ENCODE measurements around the gene SLC22A24.
"Not testable (repeated sequence)": the region's sequence is repeated elsewhere in the genome, so short reads cannot be mapped to it uniquely, and the experiment has no call there.

SLC22A24 gene, protein sequence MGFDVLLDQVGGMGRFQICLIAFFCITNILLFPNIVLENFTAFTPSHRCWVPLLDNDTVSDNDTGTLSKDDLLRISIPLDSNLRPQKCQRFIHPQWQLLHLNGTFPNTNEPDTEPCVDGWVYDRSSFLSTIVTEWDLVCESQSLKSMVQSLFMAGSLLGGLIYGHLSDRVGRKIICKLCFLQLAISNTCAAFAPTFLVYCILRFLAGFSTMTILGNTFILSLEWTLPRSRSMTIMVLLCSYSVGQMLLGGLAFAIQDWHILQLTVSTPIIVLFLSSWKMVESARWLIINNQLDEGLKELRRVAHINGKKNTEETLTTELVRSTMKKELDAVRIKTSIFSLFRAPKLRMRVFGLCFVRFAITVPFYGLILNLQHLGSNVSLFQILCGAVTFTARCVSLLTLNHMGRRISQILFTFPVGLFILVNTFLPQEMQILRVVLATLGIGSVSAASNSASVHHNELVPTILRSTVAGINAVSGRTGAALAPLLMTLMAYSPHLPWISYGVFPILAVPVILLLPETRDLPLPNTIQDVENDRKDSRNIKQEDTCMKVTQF

GRCh38 chr11:63144121-63144520 is at the start of gene SLC22A24:
SLC22A24 (minus strand) TSS chr11:63144221; CDS start chr11:63143779, 442 bp downstream.
- DNase-seq (ENCODE audit: low spot score), result no peak

DNA sequence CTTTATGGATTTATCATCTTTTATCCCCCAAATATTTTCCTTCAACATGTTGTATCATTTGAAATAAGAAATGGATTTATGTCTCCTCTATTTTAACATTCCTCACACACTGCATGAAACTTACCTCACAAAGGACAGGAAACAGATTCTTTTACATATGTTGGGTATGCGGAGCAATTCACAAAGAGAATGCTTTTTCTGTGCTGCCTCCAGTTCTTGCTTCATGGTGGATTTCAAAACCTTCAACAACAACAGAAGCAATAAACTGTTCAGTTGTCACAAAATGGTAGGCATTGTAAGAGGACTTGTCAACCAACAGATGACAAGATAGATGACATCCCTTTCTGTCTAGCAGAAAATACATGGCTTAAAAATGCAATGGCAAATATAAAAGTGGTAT is 36.5 kb upstream of the SLC22A24 start:
- DNase-seq (ENCODE audit: low spot score), result no peak

GRCh38 chr11:63179432-63180041 is 35.5 kb upstream of the SLC22A24 start:
- DNase-seq (ENCODE audit: low spot score), result no peak

- no peak for DNase-seq (ENCODE audit: low spot score)
Observed at GRCh38 chr11:63177872-63178271, 33.9 kb upstream of the SLC22A24 start.

DNA sequence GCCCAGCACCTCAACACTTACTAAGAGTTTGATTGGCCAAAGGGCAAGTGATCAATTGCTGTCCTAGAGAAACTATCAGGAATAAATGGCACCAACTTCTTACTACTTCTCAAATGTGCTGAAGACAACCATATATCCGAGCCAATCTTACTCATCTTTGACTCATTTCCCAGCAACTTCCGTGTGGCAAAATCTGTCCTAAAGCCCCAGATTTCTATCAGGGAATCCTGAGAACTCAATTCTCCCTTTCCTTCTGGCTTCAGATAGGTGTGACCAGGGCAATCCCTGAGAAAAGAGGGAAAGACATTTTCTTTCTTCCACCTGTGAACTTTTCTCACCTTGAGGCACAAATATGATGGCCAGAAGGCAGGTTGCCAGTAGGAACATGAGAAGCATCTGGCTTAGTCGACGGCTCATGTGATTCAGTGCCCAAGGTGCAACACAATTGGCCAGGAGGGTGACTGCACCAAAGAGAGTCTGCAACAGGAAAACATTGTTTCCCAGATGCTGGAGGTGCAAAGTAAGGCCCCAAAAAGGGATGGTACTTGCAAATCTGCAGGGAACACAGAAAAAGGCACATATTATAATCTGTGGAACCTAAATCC is 21.8 kb upstream of the SLC22A24 start:
- DNase-seq (ENCODE audit: low spot score), result no peak

DNA sequence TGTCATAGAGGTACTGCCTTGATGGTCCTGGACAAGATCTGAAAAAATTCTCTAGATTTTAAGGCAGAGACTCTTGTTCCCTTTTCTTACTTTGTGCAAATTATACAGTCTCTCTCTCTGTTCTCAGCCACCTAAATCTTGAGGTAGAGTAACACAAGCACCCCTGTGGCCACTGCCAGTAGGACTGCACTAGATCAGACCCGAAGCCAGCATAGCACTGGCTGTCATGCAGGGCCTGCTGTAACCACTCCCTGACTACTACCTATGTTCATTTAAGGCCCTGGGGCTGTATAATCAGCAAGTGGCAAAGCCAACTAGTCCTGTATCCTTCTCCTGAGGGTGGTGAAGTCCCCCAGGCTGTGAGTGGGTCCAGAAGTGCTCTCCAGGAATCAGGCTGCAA is 11.8 kb upstream of the SLC22A24 start:
- no peak for DNase-seq (ENCODE audit: low spot score)

DNA sequence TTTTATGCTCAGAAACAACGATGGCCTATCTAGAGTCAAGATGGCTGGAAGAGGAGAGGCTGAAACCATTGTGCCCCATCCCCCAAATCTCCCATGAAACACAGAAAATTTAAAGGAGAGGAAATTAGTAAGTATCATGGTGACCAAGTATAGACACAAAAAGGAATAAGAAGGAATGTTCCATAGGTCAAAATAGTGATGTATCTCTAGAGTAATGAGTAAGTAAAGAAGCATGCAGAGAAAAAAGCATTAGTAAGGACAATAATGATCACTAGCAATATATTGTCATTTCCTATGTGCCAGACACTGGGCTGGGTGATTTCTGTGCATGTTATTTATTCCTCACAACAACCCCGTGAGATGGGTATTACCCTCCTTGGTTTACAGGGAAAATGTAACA is 2.6 kb upstream of the SLC22A24 start:
- no peak for DNase-seq (ENCODE audit: low spot score)

DNA sequence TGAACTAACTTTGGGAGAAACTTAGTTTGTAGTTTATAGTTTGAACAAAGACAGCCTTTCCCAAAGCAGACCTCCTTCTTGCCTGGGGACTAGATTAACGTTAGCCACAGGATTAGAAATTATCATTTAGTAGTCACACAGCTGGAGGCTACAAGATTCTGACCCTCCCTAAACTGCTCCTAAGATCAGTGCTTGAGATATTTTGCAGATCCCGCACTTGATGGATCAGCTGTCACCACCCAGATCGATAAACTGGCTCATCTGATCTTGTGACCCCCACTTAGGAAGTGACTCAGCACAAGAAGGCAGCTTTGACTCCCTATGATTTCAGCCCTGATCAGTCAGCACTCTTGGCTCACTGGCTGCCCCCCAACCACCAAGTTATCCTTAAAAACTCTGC is 1.6 kb downstream of the SLC22A24 start:
- DNase-seq (ENCODE audit: low spot score), result no peak

DNA sequence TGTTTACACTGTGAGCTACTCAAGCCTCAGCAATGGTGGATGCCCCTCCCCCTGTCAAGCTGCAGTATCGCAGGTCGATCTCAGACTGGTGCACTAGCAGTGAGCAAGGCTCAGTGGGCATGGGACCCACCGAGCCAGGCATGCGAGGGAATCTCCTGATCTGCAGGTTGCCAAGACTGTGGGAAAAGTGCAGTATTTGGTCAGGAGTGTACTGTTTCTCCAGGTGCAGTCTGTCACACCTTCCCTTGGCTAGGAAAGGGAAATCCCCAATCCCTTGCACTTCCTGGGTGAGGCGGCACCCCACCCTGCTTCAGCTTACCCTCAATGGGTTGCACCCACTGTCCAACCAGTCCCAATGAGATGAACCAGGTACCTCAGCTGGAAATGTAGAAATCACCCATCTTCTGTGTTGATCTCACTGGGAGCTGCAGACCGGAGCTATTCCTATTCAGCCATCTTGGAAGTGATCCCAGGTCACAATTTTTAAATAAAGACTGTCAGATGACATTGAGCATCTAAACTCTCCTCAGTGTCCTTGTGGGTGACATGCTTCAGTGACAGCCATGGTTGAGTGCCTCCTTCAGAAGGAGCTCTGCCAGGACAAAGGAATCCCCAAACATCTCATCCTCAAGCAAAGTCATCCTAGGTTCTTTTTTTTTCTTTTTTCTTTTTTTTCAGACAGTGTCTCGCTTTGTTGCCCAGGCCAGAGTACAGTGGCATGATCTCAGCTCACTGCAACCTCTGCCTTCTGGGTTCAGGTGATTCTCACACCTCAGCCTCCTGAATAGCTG is 10.8 kb downstream of the SLC22A24 start:
- no peak for DNase-seq (ENCODE audit: low spot score)

- no peak for DNase-seq (ENCODE audit: low spot score)
Observed at GRCh38 chr11:63099555-63099954, 44.5 kb downstream of the SLC22A24 start.

GRCh38 chr11:63080682-63081081 is 63.3 kb downstream of the SLC22A24 start:
- DNase-seq (ENCODE audit: low spot score), result no peak

DNA sequence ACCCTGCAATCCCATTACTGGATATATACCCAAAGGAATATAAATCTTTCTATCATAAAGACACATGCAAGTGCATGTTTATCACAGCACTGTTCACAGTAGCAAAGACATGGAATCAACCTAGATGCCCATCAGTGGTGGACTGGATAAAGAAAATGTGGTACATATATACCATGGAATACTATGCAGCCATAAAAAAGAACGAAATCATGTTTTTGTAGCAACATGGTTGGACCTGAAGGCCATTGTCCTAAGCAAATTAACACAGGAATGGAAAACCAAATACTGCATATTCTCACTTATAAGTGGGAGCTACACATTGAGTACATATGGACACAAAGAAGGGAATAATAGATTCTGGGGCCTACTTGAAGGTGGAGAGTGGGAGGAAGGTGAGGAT is 97.8 kb downstream of the SLC22A24 start:
- not testable (repeated sequence) for DNase-seq (ENCODE audit: low spot score)

DNA sequence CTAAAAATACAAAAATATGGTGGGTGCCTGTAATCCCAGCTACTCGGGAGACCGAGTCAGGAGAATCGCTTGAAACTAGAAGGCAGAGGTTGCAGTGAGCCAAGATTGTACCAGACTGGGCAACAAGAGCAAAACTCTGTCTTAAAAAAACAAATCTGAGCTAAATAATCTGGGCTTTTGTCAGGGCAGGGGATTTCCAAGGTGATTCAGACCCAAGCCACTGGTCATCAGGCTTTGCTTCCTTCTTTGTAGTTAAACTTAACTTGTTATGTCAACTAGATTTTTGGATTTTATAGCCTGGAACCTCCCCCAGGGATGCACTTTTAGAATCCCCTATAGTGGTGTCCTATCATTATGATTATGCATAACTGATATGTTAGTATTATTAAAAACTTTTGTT is 101.4 kb downstream of the SLC22A24 start:
- no peak for DNase-seq (ENCODE audit: low spot score)

- DNase-seq (ENCODE audit: low spot score), result no peak
Observed at GRCh38 chr11:63032457-63032856, 111.6 kb downstream of the SLC22A24 start.
